C4-2B (cell line): ENCODE data around the gene SALL4.
A peak's percentile ranks its signal among the peaks of the same experiment; 100 is the strongest.

ENCODE experiments used
- CTCF ChIP-seq: fragments of 450-650 bp; conservative IDR thresholded peaks from 2 replicates; pipeline ENCODE4 v1.5.1; 2017; ENCODE audit warnings: mild to moderate bottlenecking
- ZFX ChIP-seq: fragments of 450-650 bp; IDR thresholded peaks from 2 replicates; pipeline ENCODE4 v1.6.1; 2017

- peak; percentile 96 for TF ChIP-seq CTCF
- no peak for TF ChIP-seq ZFX
Measured at GRCh38 chr20:51800060-51800871, 2.1 kb downstream of the SALL4 start.
